Measurements from ENCODE around the gene MICU2.

GRCh38 chr13:21603531-21604448, at the start of gene MICU2:
- TF ChIP-seq EZH2 (IDR thresholded peaks at IDR 0.05; ENCODE audit: low read depth, unreplicated experiment) (no peak), REST (IDR thresholded peaks at IDR 0.05; ENCODE audit: unreplicated experiment) (peak; percentile 14), POLR2AphosphoS5 (IDR thresholded peaks at IDR 0.05; ENCODE audit: low read depth) (peak; percentile 93), CREB1 (CRISPR knock-in tag; IDR thresholded peaks at IDR 0.05; ENCODE audit: low read depth) (no peak), JUNB (IDR thresholded peaks at IDR 0.05; ENCODE audit: unreplicated experiment) (no peak), EZH2phosphoT487 (IDR thresholded peaks at IDR 0.05; ENCODE audit: unreplicated experiment) (no peak), ZNF331 (CRISPR knock-in tag; IDR thresholded peaks at IDR 0.05; ENCODE audit: low read depth) (no peak), ETS1 (IDR thresholded peaks at IDR 0.05) (peak; percentile 56; the same call in 1 of the 2 replicates), STAT1 (IDR thresholded peaks at IDR 0.05; ENCODE audit: unreplicated experiment) (no peak), ZNF114 (CRISPR knock-in tag; IDR thresholded peaks at IDR 0.05) (no peak)
- TF ChIP-seq, protein P1, sequence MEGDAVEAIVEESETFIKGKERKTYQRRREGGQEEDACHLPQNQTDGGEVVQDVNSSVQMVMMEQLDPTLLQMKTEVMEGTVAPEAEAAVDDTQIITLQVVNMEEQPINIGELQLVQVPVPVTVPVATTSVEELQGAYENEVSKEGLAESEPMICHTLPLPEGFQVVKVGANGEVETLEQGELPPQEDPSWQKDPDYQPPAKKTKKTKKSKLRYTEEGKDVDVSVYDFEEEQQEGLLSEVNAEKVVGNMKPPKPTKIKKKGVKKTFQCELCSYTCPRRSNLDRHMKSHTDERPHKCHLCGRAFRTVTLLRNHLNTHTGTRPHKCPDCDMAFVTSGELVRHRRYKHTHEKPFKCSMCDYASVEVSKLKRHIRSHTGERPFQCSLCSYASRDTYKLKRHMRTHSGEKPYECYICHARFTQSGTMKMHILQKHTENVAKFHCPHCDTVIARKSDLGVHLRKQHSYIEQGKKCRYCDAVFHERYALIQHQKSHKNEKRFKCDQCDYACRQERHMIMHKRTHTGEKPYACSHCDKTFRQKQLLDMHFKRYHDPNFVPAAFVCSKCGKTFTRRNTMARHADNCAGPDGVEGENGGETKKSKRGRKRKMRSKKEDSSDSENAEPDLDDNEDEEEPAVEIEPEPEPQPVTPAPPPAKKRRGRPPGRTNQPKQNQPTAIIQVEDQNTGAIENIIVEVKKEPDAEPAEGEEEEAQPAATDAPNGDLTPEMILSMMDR (conservative IDR thresholded peaks at IDR 0.05; ENCODE audit: low read depth in 2 of 2), result no peak

Data from GM23338 (cell line).